ENCODE results near the gene RBFOX2.

Gene RBFOX2

GRCh38 chr22:35863432-35863831, 165.2 kb downstream of the RBFOX2 start:
- DNase-seq (ENCODE audit: low spot score): no peak

- no peak for DNase-seq (ENCODE audit: low spot score)
These were observed 165.9 kb downstream of the RBFOX2 start for GRCh38 chr22:35862697-35863096.

GRCh38 chr22:35861451-35861850, 167.2 kb downstream of the RBFOX2 start:
- DNase-seq (ENCODE audit: low spot score): no peak

GRCh38 chr22:35860837-35861236, 167.8 kb downstream of the RBFOX2 start:
- no peak for DNase-seq (ENCODE audit: low spot score)

DNA sequence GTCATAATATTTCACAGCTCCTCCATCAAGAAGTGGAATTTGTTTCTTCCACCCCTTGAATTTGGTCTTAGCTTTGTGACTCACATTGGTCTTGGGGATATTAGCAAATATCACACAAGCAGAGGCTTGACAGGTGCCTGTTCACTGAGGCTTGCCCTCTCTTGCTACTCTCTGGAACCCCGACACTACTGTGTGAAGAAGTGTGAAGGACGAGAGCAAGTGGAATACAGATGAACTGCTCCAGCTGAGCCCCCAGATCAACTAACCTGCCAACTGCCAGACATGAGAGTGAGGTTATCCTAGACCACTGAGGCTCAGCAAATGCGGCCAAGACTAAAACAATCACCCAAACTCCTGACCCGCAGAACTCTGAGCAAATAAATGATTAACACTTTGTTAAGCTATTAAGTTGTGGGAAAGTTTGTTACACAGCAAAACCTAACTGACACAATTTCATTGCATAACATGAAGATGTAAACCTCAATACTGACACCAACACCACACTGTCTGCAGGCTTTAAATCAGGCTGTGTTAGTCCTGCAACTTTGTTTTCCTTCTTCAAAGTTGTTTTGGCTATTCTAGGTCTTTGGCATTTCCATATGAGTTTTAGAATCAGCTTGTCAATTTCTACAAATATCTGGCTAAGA, 168.4 kb downstream of the RBFOX2 start:
- no peak for DNase-seq (ENCODE audit: low spot score)

GRCh38 chr22:35854334-35854733, 174.3 kb downstream of the RBFOX2 start:
- DNase-seq (ENCODE audit: low spot score): no peak

DNA sequence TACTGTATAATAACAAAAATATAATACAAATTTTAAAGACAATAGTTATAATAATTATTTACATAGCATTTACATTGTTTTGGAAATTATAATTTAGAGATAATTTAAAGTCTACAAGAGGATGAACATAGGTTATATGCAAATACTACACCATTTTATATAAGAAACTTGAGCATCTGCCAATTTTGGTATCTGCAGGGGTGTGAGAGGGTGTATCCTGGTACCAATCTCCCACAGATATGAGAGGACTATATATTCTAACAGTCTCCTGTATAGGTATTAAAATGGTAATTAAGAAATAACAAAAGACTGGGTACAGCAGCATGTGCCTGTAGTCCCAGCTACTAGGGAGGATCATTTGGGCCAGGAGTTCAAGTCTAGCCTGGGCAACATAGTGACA, 176.5 kb downstream of the RBFOX2 start:
- DNase-seq (ENCODE audit: low spot score): no peak

GRCh38 chr22:35850831-35851230, 177.8 kb downstream of the RBFOX2 start:
- no peak for DNase-seq (ENCODE audit: low spot score)

- DNase-seq (ENCODE audit: low spot score): no peak
These were observed 181.8 kb downstream of the RBFOX2 start for GRCh38 chr22:35846804-35847203.

DNA sequence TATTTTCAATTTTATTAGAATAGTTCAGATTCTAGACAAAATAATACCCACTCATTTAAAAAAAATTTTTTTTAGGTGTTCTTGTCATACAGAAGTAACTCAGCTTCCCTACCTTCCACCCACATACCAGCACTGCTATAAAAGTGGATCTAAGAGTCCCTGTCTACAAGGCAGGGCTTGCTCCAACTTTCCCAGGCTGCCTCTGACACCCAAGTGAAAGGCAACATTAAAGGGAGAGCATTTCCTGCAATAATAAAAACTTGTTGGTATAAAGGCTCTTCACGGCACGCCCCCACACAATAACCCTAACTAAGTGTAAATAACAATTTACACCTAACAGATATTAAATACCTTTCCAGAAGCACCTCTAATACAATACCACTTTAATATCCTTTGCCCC, 183.7 kb downstream of the RBFOX2 start:
- no peak for DNase-seq (ENCODE audit: low spot score)

DNA sequence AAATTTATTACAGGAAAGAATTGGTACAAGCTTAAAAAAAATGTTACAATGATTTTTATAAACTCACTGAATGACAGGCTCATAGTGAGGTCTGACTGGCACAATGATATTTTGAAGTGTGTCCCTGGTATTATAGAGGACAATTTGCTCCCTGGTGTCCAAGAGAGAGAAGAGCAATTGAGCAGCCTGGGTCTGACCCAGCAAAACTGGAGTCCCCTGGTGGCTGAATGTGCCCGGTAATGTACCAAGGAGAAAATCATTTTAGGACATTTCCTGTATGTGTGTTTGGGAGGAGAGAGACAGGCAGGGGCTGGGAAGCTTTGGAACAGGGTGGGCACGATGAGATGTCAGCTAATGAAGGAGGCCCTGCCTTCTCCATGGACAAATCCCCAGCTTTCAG, 185.7 kb downstream of the RBFOX2 start:
- peak; percentile 27 for DNase-seq (ENCODE audit: low spot score)

DNA sequence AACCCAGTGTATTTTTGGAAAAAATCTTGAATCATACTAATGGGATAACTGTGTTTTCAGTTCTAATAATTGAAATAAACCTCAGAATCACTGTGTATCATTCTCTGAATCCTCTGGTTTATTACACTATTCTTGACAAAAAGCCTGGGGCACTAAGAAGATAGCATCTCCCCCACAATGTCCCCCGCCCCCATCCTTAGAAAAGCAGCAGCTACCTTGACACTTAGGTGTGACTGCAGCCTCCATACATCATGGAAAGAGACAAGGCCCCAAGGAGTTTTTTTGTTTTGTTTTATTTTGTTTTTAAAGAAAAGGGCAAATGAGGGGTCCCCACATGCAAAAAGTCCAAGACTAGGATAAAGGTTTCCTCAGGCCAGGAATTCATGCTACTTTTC, 186.1 kb downstream of the RBFOX2 start:
- no peak for DNase-seq (ENCODE audit: low spot score)

- no peak for DNase-seq (ENCODE audit: low spot score)
These were observed 186.6 kb downstream of the RBFOX2 start for GRCh38 chr22:35841907-35842518.

DNA sequence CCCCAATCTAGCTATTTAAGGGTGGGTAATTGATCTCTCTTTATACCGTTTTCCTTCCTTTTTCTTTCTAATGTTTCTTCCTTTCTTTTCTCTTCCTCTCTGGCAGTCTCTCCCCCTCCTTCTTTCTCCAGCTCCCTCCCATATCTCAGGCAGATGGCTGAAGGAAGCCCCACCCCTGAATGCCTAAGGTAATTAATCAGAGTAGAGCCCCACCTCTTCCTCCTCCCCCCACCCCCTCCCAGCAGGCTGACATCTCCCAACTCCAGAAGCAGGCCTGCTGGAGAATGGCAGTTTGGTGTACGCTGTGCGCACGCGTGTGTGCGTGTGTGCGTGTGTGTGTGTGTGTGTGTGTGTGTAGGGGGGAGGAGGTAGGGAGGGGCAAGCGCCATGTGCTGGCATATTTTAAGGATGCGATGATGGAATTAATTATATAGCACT, 188.3 kb downstream of the RBFOX2 start:
- DNase-seq (ENCODE audit: low spot score): peak; percentile 88

DNA sequence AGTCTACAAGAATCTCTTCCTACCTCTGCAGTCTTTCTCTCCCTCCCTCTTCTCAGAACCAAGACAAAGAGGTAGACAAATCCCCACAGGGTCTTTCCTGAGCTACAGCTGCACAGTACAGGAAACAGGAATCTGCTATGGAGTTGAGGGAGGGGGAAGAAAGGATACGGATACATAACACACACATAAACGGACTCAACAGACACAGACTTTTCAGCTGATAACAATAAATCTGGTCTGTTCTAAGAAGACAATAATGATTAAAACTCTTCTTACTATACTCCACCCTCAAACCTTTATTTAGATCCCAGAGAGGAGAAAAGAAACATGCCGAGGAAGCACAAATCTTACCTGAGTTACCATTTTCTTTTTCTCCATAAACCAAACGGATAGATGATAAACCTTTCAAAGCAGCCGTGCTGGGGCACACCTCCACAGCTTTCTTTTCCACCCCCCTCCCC, 188.8 kb downstream of the RBFOX2 start:
- no peak for DNase-seq (ENCODE audit: low spot score)

GRCh38 chr22:35838855-35839576, 189.6 kb downstream of the RBFOX2 start:
- DNase-seq (ENCODE audit: low spot score): peak; percentile 37

- DNase-seq (ENCODE audit: low spot score): no peak
These were observed 191.4 kb downstream of the RBFOX2 start for GRCh38 chr22:35837101-35837727.

DNA sequence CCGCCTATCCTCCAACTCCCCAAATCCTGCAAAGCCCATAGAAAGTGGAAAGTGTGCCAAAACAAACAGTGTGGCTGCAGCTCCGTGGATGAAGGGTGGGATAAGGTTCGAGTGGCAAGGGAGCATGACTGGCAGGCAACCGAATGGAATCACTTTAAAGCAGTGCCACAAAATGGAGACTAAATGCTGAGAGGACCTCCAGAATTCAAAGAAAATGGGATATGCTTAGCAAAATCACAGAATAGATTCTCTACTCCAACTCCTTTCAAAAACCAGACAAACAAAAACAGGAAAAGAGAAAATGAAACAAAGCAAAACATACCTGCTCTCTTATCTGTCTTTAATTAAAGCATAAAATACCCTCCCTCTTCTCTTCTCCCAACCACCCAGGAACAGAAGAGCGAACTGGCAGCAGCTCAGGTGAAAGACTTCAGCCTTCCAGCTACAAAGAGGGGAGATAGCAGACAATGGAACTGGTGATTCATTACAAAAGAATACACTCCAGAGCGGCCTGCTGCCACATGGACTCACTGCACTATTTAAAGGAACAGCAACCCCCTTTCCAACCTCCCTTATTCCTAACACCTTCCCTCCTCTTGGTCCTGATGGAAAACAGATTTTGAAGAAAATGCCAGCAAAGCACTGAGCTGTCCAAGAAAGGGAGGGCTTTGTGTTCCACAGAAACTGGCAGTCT, 192.5 kb downstream of the RBFOX2 start:
- peak; percentile 56 for DNase-seq (ENCODE audit: low spot score)

DNA sequence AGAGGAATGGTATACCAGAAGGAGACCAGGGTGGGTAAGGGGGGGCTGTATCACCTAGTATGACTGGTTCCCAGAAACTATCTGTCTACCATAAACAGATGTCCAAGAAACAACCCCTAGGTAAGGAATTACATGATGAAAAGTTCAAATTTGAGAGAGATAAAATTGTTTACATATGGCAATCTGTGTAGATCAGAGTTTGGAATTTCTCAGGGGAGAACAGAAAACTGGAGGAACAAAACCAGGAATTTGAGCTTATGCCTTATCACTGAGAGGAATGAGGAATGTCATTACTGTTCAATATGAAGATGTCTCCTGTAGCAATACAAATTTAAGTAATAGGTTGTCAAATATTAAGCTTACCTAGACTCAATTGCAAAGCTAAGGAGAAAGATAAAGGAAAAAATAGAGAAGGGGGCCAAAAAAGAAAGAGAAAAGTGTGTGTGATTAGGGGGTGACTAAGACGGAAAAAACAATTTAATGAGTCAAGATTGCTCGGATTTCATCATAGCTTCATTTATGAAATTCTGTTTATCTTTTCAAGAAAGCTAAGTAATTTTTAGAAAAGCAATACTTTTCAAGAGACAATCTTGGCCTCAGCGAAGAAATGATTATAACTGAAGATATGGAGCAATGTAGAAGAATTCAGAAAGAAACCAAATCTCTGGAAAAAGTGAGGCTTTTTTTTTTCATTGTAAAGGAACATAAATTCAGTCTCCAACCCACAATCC, 193.2 kb downstream of the RBFOX2 start:
- DNase-seq (ENCODE audit: low spot score): no peak

- DNase-seq (ENCODE audit: low spot score): no peak
These were observed 194.6 kb downstream of the RBFOX2 start for GRCh38 chr22:35834061-35834460.

- DNase-seq (ENCODE audit: low spot score): no peak
These were observed 198.3 kb downstream of the RBFOX2 start for GRCh38 chr22:35830305-35830704.
